ENCODE measurements around the gene FBXL5.

GRCh38 chr4:15568821-15569220, 86.3 kb downstream of the FBXL5 start:
- TF ChIP-seq CTCF (conservative IDR thresholded peaks at IDR 0.05 in 1 of 2, IDR thresholded peaks at IDR 0.05 in 1 of 2; ENCODE audit: low read depth in 1 of 2, low read length in 2 of 2) (no peak), EZH2 (IDR thresholded peaks at IDR 0.05; ENCODE audit: low read length, missing control alignments) (no peak)

All from fibroblast of lung (primary cell).